Fibroblast of the conjunctiva (primary cell): Measurements from ENCODE around the gene GPR132.
"Not testable (repeated sequence)": the region's sequence is repeated elsewhere in the genome, so short reads cannot be mapped to it uniquely, and the experiment has no call there.

Experiments used
- DNase-seq: peaks from one replicate; pipeline ENCODE4 v3.0.0-alpha.2; 2010; ENCODE audit warnings: low read depth

The GPR132 gene

DNA sequence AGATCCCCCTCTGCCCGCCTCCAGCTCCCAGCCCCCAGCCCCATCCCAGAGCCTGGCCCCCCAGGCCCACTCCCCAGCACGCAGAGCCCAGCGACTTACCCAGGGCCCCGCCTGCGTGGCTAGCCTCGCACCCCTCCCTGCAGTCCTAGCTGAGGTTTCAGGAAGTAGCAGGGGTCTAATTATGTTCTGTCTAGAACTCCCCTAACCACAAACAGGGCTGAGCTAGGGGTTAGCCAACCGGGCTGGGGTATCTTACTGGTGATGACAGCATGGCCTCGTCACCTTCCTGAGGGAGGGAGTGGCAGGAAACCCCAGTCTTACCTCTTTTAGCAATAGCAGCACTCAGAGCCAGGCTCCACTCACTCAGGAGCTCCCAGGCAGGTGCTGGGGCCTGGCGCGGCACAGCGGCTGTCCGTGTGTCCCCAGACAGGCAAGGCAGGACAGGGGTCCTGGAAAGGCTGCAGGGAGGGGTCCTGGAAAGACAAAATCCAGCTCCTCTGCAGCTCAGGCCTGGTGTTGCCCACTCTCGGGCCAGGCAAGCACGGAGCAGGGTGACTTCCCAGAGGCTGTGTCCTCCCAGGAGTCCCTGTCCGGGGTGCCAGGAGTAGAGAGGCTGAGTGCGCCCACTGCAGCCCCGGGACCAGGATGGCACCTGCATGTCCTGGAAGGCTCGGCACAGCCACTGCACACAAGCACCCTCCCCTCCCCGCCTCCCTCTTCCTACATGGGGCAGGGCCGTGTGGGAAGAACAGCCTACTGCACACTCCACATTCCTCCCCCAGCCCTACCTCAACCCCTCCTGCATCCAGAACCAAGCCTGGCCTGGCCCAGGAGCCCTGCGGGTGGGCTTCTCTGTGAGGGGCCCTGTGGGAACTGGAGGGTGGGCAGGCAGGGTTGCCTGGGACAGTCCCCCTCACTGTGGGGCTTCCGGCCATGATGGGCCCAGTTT is at the start of gene GPR132:
TSS of gene GPR132 (minus strand) at position 151 of the 949 bp plus-strand sequence. CDS start 10,010 bp downstream, outside the sequence.
- no peak for DNase-seq

- not testable (repeated sequence) for DNase-seq
Measured at GRCh38 chr14:105109243-105109642, 44.0 kb upstream of the GPR132 start.

- DNase-seq = no peak
Measured at GRCh38 chr14:105108516-105108864, 43.3 kb upstream of the GPR132 start.

DNA sequence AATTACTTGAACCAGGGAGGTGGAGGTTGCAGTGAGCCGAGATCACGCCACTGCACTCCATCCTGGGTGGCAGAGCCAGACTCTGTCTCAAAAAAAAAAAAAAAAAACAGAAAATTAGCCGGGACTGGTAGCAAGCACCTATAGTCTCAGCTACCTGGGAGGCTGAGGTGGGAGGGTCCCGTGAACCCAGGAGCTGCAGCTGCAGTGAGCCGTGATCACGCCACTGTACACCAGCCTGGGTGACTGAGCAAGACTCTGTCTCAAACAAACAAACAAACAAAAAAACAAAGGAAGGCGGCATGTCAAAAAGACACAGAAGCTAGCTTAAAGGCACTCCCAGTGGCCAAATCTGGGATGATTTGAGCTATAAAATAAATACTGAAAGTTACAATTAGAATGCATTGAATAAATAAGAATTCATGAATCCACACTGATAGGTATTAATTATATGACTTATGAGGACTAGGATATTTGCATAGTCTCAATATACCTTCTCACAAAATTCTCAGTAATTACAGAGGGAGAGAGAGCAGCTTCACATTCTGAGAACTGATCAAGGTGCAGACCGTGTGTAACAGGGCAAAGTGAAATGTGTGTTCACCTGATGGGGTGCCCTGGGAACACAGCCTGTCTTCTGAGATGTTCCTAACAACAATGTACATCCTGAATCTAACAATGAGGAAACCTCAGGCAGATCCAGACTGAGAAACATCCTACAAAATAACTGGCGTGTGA is 42.7 kb upstream of the GPR132 start:
- no peak for DNase-seq

- DNase-seq = no peak
Measured at GRCh38 chr14:105107351-105107750, 42.1 kb upstream of the GPR132 start.

GRCh38 chr14:105105158-105105557 is 39.9 kb upstream of the GPR132 start:
- no peak for DNase-seq

- no peak for DNase-seq
Measured at GRCh38 chr14:105102893-105103292, 37.7 kb upstream of the GPR132 start.

- no peak for DNase-seq
Measured at GRCh38 chr14:105102361-105102870, 37.2 kb upstream of the GPR132 start.

- DNase-seq = no peak
Measured at GRCh38 chr14:105100910-105101309, 35.7 kb upstream of the GPR132 start.

- no peak for DNase-seq
Measured at GRCh38 chr14:105099778-105100177, 34.5 kb upstream of the GPR132 start.

DNA sequence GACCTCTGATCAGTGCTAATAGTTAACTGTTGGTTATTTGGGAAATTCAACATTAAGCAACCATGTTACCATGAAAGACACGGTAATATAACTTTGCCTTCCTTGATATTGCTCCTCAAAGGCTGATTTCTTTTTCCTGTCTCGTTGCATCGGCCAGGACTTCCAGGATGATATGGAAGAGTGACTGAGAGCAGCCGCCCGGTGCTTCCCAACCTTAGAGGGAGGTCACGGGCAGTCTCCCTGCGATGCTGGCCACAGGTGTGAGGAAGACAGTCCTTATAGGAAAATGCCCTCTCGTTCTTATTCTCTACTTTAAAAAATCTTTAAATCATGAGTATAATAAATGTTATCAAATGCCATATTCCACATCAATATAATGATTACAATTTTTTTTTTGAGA is 33.1 kb upstream of the GPR132 start:
- DNase-seq = no peak

GRCh38 chr14:105097794-105098127 is 32.5 kb upstream of the GPR132 start:
- DNase-seq = no peak

DNA sequence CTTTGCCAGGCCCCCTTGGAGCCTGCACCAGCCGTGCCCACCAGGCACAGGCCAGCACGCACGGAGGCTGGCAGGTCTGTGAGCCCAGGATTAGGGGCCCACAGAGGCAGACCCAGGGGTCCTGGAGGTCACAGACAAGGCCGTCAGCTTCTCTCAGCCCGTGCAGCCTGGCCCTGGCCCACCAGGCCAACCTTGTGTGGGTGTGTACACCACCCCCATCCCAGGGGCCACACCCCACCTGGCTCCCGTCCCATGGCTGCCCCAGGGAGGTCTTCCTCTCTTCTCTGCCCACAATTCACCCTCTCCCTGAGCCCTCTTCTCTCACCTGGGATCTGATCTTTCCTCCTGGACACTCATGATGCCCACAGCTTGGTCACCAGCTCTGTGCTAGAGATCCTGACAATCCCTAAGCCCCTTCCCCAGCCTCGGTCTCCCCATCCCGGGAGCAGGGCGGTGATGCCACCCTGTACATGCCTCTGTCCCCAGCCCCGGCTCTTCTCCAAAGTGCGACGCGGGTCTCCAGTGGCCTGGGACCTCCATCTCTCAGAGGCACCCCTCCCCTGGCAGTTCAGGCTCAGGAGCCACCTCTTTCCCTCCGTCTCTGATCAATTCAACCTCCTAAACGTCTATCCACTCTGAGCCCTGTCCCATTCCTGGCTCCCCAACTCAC is 31.1 kb upstream of the GPR132 start:
- no peak for DNase-seq

DNA sequence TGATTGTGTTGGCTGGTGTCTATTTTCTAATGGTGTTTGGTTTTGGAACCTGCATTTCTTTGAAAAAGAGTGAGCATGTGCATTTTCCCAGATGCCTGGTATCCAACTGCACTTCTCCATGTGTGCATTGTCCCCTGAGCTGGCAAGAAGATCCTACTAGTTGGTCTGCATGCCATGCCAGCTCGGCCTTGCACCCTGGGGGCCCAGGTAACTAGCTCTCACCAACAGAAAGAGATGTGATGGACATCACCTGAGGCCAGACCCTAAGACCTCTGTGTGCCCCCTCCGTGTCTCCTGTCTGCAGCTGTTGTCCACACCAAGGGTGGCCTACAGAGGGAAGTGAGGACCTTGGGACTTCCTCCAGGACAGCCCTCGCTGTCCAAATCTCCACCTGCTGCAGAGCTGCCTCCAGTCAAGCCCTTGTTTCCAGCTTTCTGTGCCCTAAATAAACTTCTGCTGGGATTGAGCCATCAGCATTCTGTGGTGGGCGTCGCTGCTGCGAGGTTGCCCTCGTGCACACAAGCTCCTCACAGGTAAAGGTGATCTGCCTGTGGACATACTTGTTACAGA is 30.1 kb upstream of the GPR132 start:
- no peak for DNase-seq

DNA sequence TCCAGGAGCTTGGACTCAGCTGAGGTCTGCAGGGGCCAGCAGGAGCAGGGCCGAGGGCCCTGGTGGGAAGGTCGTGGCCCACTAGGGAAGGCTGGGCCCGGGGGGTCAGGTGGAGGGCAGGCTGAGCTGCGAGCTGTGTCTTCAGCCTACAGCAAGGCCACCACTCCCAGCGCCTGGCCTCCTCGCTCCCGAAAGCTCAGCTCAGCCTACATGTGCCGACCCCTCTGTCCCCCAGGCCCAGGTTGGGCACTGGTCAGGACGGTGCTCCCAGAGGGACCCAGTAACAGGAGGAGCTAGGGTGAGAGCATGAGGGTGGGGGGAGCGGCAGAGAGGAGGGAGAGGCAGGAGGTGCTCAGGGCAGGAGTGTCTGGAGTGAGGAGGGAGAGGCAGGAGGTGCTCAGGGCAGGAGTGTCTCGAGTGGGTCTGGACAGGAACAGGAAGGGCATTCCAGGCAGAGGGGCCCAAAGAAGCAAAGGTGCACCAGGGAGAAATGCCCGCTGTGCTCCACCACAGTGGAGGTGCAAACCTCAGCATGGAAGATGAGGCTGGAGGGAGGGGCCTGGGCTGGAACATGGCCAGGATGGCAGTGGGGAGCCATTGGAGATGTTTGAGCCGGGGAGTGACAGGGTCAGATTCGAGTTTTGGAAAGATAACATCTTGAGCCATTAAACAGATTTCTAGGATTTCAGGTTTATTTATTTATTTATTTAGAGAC is 29.1 kb upstream of the GPR132 start:
- no peak for DNase-seq

DNA sequence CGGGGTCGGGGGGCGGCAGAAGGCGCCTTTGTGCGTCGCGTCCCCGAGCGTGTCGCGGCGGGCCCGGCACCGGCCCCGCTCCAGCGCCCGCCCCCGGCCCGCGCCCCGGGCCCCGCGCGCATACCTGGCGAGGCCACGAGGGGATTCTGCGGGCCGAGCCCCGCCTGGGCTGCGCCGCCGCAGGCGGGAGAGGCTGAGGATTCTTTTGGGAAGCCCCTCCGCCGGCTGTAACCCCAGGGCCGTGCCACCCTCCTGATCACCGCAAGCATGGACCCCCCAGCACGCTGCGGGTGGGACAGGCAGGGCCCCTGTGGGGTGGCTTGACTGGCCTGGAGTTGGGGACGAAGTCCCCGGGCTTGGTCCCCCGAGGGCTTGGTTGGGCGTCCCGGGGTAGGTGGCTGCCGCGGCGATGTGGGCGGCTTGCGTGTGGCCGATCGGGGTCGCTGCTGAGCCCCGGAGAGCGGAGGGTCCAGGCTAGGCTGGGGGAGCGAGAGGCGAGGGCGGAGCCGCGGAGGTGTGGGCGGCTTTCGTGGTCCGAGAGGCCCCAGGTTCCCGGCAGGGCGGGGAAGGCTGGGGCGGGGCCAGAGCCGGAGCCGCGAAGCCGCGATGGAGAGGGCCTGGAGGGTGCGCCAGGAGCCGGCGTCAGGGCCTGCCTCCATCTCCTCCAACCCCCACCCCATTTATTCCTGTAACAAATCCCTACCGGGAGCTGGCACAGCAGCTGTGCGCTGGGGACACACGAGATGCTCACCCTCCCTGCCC is 28.4 kb upstream of the GPR132 start:
- no peak for DNase-seq

DNA sequence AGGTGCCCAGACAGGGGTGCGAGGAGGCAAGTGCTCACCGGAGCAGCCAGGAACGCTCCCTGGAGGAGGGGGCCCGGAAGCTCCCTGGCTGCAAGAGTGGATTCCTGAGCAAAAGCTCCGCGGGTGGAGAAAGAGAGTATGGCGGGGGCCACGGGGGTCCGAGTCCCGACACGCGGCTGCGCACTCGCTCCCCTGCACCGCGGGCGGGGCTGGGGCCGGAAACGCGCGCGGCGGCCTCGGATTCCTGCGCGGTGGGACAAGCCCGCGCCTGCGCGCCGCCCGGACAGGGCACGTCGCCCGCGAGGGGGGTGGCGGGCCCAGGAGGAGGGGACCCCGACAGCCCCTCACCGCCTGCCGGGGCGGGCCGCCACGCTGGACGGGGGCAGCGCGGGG is 27.8 kb upstream of the GPR132 start:
- no peak for DNase-seq

DNA sequence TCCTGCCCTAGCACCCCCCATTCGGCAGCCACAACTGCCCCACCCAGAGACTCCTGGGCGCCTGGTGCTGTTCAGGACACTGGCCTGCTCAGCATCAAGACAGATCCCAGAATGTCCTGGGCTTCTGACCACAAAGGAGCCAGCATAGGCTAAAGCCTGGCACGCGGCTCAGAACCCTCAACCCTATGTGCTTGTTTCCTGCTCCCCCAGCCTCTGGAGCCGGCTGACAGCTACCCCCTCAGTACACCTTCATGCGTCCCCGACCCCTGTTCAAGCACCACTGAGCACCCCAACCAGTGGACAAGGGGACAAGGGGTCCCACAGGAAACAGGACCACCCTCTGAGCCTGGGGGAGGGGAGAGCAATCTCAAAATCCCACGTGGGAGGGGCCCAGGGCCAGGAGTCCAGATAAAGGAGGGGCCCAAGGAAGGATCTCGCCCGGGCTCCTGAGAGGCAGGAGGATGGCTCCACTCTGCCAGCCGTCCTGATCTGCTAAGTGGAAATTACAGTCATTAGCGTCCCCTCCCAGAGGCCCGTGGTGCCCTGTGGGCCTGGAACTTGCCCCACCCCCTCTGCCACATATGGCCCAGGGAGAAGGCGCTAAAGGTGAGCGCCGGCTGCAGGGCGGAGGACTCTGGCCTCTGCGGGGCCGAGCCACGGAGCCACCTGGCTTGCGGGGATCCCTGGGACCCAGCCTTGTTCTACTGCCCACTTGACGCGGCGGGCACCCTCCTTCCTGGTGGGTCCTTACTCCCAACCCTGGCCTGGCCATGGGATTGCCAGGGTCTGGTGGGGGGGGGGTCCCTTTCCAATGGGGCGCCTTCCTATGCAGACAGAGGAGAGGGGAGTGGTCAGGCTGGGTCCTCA is 27.2 kb upstream of the GPR132 start:
- DNase-seq = no peak

GRCh38 chr14:105091517-105092170 is 26.4 kb upstream of the GPR132 start:
- no peak for DNase-seq
